Sigmoid colon (tissue), 4 donors: Measurements from ENCODE around the gene C1orf74.

Experiments
- EP300 ChIP-seq, 4 donors: sonication (generic); formaldehyde crosslinking; IDR thresholded peaks; one replicate each; pipeline ENCODE4 v1.6.1; 2017; ENCODE audit warnings: antibody characterized with exemption in 4 of 4
- POLR2AphosphoS5 ChIP-seq, 4 donors: sonication (generic); formaldehyde crosslinking; IDR thresholded peaks; one replicate each; pipeline ENCODE4 v1.6.1; 2017; ENCODE audit warnings: antibody characterized with exemption in 4 of 4
- TF ChIP-seq, protein P1 (sequence below), 4 experiments: fragments of 450-650 bp in 3 of 4; fragments of 200-600 bp in 1 of 4; IDR thresholded peaks; one replicate each; pipeline ENCODE4 v1.5.1; 2016 to 2019; ENCODE audit warnings: antibody characterized with exemption in 4 of 4, mild to moderate bottlenecking in 3 of 4, moderate library complexity in 2 of 4

DNA sequence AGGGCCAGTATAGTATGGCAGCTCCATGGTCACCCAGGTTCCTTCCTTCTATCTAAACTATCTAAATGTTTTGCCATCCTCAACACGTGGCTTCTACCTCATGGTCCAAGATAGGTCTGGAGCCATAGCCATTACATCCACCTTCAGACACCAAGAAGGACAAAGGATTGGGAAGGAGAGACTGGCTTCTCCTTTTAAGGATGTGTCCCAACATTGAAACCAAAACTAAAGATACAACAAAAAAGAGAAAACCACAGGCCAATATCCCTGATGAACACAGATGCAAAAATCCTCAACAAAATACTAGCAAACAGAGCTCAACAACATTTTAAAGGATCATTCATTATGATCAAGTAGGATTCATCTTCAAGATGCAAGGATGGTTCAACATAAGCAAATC, 54.9 kb downstream of the C1orf74 start:
- TF ChIP-seq POLR2AphosphoS5 (IDR thresholded peaks at IDR 0.05) (no peak), EP300 (IDR thresholded peaks at IDR 0.05) (no peak)
- TF ChIP-seq, protein P1, sequence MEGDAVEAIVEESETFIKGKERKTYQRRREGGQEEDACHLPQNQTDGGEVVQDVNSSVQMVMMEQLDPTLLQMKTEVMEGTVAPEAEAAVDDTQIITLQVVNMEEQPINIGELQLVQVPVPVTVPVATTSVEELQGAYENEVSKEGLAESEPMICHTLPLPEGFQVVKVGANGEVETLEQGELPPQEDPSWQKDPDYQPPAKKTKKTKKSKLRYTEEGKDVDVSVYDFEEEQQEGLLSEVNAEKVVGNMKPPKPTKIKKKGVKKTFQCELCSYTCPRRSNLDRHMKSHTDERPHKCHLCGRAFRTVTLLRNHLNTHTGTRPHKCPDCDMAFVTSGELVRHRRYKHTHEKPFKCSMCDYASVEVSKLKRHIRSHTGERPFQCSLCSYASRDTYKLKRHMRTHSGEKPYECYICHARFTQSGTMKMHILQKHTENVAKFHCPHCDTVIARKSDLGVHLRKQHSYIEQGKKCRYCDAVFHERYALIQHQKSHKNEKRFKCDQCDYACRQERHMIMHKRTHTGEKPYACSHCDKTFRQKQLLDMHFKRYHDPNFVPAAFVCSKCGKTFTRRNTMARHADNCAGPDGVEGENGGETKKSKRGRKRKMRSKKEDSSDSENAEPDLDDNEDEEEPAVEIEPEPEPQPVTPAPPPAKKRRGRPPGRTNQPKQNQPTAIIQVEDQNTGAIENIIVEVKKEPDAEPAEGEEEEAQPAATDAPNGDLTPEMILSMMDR (IDR thresholded peaks at IDR 0.05): no peak
